GM18498 (cell line): ENCODE results near the gene FNIP1.
"Not testable (repeated sequence)": the region's sequence is repeated elsewhere in the genome, so short reads cannot be mapped to it uniquely, and the experiment has no call there.

Experiments used
- ATAC-seq: cut with Tn5 transposase; IDR thresholded peaks from one replicate; pipeline ENCODE4 v1.9.1; 2021; ENCODE audit warnings: mild to moderate bottlenecking, moderate library complexity; ENCODE audit not compliant: unreplicated experiment

The FNIP1 gene

DNA sequence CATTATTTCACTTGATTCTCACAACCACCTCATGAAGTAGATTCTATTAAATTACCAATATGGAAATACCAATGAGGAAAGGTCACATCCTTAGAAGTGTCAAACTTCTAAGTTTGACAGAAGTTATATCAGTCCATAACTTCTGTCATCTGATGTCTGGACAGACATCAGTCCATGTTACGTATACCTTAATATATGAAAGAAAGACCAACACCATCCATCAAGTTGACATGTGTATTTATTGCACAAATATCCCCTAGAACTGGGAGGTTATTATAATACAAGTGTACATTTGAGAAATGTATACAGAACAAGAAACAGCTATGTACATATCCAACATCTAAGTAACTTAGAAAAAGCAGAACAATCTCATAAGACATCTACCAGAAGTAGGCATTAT, 155.3 kb downstream of the FNIP1 start:
- no peak for ATAC-seq

DNA sequence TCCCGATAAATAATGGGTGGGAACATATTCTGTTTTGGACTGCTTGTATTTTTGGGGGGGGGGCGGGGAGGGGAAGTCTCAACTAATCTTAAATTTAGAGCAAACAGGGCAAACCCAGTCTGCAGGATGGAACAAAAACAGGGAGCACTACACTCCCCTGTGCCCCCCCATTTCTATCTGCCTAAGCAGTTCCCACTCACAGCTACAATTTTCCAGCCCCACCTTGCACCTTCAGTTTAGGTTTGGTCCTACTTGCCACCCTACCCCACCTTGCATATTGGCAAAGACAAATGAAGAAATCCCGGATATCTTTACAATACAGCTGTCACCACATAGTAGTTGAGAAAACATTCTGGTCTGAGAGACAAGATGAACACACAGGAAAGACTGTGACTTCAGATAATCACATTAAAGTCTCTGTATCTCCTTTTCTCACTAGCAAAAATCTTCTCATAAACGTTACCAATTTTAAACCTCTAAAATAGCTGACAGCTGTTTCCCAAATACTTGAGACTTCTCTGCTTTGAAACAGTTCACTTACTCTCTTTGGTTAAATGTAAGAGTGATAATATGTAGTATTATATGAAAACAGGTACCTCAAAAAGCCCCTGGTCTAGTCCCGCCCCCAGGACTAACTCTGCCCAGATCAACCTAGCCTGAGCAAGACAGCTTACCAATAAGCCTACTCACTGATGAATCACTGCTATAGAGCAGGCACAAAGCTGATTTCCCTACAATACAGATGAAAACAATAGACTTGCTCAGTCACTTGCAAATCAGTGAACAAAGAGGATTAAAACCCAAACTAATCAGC, 156.6 kb downstream of the FNIP1 start:
- peak; percentile 56 for ATAC-seq

DNA sequence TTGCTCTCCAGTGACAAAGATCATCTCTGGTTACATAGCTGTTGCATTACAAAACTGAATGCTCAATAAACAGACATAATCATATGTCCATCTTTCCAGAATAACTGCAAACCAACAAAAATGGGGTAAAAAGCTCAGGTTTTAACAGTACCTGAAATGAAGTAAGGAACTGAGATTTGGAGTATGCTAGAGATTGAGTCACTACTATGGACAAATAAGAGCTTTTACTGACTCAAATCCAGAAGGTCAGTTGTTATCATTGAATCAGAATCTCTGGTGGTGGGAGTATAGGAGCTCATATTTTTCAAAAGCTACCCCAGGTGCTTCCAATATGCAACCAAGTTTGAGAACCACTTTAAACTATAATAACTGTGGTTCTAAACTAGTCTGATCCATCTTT, 157.7 kb downstream of the FNIP1 start:
- no peak for ATAC-seq

DNA sequence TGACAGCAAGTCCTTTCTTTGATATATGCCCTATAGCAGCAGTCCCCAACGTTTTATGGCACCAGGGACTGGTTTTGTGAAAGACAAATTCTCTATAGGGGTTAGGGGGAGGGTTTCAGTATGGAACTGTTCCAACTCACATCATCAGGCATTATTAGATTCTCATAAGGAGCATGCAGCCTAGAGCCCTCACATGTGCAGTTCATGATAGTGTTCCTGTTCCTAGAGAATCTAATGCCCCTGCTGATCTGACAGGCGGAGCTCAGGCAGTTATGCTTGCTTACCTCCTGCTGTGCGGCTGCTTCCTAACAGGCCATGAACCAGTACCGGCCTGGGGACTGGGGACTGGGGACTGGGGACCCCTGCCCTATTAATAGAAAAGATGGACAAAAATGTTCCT, 159.1 kb downstream of the FNIP1 start:
- no peak for ATAC-seq

GRCh38 chr5:131635684-131636572, 160.9 kb downstream of the FNIP1 start:
- no peak for ATAC-seq

DNA sequence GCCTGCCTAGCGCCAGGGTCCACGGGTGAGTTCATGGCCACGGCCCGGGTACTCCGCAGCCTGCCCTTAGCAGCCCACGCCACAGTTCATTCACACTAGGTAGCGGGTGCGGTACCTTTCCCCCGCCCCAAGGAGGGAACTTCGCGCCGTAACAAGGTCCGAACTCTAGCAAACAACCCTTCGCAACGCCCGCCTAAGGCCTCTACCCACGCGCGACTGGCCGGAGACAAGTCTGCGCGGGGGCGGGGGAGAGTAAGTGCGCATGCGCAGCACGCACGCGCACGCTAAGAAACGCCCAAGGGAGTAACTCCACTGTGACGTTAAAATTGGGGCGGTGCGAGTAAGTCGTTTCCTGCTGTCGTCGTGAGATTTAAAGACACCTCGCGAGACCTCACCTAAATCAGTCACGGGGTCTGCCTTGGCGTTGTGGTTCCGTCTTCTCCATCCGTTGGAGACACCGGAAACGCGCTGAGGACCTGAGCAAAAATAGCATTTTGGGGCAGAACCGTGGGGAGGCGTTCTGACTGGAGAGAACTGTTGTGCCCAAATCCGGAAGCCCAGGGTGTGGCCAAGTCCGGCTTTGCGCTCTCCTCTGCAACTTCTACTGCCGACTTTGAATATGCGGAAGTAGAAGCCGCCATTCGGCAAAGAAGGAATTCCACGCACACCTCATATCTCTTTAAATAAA, 161.7 kb downstream of the FNIP1 start, which contains the start of gene RAPGEF6:
TSS of gene RAPGEF6 (minus strand) at position 234 of the 688 bp plus-strand sequence. CDS start at position 35, 199 bp downstream.
- peak; percentile 90 for ATAC-seq

DNA sequence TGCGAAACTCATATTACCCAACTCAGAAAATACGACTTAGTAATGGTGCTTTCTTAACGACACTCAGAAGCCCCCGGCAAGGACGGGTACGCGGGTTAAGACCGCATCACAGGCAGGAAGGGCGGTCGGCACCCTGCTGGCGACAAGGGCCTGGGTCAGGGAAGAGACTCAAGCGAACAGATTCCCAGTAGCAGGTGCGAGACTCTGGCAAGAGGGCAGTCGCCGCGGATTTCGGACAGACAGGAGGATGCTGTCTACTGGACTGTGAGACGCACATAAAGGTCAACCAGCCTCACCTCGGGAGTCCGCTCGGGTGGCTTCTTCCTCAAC, 162.2 kb downstream of the FNIP1 start:
- ATAC-seq: peak; percentile 25

DNA sequence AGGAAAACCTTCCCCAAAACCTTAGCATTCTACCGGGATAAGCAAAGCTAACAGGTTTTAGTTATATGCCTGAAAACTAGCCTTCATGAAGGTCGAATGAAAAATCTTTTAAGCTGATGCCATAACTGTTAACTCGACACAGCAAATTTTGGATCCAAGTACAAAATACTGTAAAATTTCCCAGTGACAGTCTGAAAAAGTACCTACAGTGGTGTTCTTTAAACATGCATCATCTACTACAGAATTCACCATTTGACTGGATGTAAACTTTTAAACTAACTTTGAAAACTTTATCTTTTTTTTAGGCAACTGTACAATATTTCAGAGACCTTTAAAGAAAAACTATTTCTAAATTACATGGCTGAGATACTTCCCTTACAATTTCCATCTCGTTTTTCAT, 162.6 kb downstream of the FNIP1 start:
- ATAC-seq: no peak

DNA sequence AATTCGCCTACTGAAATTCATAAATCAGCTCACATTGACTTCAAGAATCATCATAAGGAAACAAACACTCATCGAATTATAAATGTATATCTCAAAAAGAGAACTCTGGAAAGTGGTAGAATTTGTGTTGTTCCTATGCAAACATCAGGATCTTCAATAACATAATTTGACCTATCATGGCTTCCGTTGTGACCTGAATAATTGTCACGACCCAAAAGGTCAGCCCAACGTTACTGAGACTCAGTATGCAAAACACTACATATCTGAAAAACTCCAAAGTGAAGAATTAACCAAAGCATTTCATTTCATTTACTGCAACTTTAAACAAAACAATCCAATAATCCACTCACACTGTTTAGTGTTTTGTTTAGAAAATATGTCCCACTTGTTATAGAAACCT, 163.0 kb downstream of the FNIP1 start:
- no peak for ATAC-seq

DNA sequence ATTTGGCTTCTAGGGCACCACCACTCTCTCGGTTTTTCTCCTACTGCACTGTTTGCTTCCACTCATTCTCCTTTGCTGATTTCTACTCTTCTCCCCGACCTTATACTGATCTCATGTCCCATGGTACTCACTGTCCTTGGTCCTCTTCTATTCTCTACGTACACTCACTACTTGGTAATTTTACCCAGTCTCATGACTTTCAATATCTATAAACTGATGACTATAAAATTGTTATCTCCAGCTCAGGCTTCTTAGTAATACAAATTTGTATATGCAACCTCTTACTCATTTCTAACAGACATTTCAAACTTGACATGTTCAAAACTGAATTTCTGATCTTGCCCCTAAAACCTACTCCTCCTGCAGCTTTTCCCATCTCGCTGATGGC, 165.9 kb downstream of the FNIP1 start:
- no peak for ATAC-seq

GRCh38 chr5:131630208-131630962, 166.4 kb downstream of the FNIP1 start:
- no peak for ATAC-seq

DNA sequence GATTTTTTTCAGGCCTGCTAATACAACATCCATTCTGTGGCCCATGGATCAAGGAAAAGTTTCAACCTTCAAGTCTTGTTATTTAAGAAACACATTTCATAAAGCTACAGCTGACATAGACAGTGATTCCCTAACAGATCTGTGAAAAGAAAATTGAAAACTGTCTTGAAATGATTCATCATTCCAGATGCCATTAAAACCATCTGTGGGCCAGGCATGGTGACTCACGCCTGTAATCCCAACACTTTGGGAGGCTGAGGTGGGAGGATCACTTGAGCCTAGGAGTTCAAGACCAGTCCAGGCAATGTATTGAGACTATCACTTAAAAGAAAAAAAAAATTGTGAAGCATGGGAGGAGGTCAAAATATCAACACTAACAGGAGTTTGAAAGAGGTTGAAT, 167.8 kb downstream of the FNIP1 start:
- ATAC-seq: no peak

GRCh38 chr5:131627207-131627865, 169.5 kb downstream of the FNIP1 start:
- ATAC-seq: no peak

DNA sequence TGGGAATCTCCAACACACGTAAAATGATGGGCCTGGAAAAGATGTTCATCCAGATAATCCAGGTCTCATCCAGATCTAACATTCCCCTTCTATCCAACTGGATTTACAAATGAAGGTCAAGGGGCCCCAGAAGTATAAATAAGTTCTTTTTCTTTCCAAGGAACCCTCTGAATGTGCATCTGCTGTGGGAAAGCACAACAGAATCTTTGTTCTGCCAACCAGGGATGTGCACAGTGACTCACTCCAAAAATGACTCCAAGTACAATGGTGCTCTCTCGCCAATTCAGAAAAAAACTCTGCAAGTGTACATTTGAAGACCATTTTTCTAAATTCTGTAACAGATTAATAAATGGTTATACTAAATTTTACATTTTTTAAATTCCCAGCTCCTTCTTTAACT, 174.2 kb downstream of the FNIP1 start:
- ATAC-seq: no peak

GRCh38 chr5:131621164-131621563, 175.7 kb downstream of the FNIP1 start:
- not testable (repeated sequence) for ATAC-seq

GRCh38 chr5:131619102-131619501, 177.7 kb downstream of the FNIP1 start:
- ATAC-seq: no peak

DNA sequence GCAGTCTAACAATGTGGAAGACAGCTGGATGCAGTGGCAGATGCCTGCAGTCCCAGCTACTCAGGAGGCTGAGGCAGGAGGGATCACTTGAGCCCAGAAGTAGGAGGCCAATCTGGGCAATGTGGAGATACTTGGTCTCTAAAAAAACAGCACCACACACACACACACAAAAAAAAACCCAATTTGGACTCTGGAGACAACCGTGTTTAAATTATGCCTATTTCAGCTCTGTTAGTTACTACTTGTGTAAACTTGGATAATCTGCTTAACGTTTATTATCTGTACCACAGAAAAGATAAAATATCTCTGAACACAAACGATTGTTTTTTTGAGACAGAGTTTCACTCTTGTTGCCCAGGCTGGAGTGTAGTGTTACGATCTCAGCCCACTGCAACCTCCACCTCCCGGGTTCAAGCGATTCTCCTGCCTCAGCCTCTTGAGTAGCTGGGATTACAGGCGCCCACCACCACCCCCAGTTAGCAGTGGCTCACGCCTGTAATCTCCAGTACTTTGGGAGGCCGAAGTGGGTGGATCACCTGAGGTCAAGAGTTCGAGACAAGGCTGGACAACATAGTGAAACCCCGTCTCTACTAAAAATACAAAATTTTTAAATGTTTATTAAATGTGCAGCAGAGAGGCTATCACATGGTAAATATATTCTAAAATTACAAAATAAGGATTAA, 179.5 kb downstream of the FNIP1 start:
- no peak for ATAC-seq

GRCh38 chr5:131615957-131616356, 180.9 kb downstream of the FNIP1 start:
- ATAC-seq: no peak

- no peak for ATAC-seq
Observed at GRCh38 chr5:131613423-131613822, 183.4 kb downstream of the FNIP1 start.

DNA sequence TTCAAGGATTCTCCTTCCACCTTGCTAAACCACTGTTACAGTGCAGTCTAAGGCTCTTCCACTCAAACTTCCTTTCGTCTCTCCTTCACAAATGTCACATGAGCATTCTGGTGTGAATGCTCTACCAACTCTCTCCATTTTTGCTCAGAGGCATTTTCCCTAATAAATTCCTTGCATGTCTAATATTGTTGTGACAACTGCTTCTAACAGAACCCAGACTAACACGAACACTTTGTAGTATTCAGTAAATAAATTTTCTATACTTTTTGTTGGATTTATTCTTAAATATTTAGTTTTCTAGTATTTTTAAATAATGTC, 185.8 kb downstream of the FNIP1 start:
- ATAC-seq: no peak
